GM10847 (cell line): Measurements from ENCODE around the gene PLXNA4.

Experiments used
- POLR2A ChIP-seq: IDR thresholded peaks from 2 replicates; pipeline ENCODE4 v1.6.1; 2011; ENCODE audit not compliant: insufficient read length; ENCODE audit errors: extremely low read depth

PLXNA4 gene

DNA sequence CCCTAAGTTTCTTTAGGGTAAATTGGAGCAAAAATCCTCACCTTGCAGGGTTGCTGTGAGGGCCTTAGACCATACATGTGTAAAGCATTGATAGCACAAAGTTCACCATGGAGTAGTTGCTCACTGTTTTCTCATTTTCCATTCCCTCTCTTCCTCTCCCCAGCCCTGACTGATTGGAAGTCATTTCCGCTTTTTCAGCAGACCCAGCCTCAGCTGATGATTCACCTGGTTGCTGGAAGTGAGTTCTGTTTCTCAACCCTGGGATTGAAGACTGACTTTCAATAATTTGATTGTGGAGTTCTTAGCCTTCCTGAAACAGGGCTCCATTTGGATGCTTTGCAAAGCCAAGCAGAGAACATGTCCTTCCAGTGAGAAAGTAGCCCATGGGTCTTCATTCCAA lies 107.0 kb downstream of the PLXNA4 start:
- TF ChIP-seq POLR2A, result no peak

DNA sequence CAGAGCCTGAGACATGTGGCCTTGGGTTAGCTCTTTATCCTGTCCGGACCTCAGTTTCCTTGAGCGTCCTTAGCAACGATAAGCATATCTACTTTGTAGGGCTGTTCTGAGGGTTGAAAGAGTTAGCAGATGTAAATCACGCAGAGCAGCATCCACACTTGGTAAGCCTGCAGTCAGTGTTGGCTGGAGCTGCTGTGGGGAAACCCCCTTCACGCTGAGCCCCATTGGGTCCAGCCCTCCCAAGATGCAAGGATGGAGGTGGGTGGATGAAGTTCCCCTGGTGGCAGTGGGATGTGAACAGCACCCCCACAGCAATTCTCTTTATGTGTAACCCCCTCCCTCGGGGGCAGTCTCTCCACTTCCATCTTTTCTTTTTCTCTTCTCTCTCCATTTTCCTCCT lies 109.9 kb downstream of the PLXNA4 start:
- no peak for TF ChIP-seq POLR2A

DNA sequence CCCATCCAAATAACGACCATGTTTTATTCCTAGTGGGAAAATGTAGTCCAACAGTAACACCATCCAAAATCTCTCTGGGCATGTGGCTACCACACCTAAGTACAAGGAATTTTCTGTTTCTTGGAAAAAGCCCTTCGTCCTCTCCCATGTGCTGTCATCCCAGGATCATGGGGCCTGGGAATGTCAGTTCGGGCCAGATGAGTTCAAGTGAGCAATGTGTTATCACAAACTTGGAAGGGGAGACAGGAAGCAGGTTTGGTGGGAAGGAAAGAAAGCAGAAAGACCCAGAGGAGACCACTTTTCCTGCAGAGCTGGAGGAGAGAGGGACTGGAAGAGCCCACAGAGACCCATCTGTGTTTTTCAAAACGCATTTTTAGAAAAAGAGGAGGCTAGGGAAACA lies 110.8 kb downstream of the PLXNA4 start:
- TF ChIP-seq POLR2A, result no peak

DNA sequence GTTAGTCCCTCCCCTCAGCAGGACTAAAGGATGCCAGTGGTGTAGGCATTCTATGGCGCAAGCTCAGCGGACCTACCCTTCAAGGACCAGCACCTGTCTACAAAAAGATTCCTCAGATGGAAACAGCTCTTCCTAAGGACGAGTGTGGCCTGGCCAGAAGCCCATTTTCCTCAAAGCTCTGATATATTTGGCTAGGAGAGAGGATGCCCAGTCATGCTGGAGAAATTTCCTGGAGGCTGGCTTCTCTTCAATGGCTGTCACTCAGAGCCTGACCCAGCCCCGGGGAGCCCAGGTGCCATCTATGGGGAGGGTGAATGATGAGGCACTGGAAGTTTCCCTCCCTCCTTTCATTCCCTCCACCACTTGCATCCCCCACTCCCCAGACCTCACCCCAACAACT lies 111.5 kb downstream of the PLXNA4 start:
- TF ChIP-seq POLR2A, result no peak

DNA sequence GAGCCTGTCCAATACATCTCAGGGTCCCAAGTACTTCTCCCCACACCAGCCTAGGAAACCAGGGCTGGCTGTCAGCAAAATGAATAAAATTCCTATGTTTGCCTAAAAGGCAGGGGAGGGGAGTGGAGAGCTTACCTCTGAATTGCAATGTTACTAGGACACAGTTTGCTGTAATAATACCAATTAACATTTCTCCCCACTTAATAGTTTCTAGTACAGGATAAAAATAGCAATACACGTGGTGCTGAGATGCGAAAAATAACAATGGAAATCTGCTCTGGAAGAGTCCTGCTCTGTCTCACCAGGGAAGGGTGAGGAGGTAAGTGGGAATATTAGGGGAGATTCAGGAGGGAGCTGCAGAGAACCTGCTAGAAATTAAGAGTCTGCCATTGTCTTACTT lies 112.3 kb downstream of the PLXNA4 start:
- TF ChIP-seq POLR2A, result no peak

DNA sequence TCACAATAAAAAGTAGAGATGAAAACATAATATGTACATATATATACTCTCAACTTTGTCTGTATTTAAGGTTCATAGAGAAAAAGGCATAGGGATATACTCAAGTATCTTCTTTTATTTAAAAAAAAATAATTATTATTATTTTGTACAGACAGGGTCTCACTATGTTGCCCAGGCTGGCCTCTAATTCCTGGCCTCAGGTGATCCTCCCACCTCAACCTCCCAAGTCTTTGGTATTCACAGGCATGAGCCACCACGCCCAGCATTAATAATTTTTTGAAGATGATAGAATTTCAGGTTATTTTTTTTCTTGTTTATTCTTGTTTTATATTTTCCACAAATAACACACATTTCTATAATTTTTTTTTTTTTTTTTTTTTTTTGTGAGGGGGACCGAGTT lies 113.8 kb downstream of the PLXNA4 start:
- no peak for TF ChIP-seq POLR2A

DNA sequence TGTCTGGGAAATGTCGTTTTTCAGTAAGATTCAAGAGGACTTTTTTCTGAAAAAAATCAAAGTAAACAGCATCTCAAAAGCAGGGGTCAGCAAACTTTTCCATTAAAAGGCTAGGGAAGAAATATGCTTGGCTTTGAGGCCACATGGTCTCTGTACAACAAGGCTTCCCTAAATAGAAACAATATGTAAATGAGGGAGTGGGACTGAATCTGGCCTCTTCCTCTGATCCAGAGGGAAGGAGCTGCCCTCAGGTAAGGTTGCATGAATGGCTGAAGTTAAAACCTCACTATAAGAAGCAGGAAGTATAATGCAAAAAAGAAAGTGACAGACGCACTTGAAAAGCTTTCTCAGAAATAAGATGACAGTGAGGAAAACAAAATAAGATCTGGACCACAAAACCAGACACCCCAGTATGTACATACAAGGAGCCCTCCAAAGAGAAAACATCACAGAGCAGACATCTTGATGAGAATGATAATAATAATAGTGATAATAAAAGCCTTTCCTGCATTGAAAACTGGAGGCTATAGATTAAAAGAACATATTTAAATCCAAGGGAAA lies 115.2 kb downstream of the PLXNA4 start:
- no peak for TF ChIP-seq POLR2A

DNA sequence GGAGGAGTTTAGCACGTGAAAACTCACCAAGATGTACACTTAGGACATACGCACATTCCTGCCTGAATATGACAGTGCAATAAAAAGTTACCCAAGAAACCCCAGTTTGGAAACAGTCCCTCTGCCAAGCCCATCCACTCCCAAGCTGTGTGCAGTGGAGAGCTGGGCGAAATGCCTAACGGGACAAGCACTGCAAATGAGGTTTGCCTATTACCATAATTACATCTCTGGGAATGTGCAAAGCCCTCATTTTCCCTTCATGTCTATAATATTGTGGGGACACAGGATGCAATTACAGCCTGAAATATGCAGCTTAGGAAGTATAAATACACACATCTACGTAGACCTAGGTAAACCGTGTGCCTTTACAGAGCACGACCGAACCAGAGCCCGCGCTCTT lies 117.5 kb downstream of the PLXNA4 start:
- no peak for TF ChIP-seq POLR2A

DNA sequence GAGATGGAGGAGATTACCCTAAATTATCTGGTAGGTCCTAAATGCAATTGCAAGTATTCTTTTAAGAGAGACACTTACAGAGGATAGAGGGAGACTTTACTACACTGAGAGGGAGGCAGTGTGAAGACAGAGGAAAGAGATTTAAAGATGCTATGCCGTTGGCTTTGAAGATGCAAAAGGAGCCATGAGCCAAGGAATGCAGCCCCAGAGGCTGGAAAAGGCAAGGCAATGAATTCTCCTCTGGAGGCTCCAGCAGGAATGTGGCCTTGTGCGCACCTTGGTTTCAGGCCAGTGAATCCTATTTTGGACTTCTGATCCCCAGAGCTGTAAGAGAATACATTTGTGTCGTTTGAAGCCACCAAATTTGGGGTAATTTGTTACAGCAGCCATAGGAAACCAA lies 118.6 kb downstream of the PLXNA4 start:
- no peak for TF ChIP-seq POLR2A

DNA sequence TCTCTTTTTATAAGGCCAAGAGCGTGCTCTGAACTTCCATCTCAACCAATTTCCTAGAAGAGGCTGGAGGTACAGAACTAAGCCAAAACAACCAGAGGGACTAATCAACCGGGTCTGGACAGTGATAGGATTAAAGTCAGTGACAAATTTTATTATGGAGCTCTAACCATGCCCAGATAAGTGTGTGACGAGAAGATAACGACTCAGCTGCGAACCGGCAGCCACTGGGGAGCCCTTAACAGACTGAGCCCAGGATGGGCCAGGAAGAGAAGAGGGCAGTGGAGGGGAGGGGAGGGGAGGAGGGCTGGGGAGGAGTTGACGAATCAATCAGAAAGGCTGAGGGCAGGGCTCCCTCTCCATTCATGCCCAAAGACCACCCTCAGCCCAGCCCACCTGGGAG lies 119.9 kb downstream of the PLXNA4 start:
- TF ChIP-seq POLR2A, result no peak

DNA sequence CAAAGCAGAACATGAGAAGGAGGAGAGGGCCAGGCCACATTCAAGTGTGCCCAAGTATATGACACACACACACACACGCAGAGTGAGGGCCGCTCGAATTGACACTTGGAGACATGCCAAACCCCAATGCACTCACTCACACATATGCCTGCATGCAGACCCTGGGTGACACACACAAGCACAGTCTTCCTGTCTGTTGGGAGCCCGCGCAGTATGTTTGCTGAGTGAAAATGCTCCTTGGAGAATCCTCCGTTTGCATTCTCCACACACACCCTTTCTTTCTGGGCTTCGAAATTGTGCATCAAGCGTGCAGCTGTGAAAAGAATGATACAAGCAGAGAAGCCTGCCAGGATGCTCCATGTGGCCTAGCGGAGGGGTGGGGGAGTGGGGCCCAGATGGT lies 120.9 kb downstream of the PLXNA4 start:
- TF ChIP-seq POLR2A, result no peak

DNA sequence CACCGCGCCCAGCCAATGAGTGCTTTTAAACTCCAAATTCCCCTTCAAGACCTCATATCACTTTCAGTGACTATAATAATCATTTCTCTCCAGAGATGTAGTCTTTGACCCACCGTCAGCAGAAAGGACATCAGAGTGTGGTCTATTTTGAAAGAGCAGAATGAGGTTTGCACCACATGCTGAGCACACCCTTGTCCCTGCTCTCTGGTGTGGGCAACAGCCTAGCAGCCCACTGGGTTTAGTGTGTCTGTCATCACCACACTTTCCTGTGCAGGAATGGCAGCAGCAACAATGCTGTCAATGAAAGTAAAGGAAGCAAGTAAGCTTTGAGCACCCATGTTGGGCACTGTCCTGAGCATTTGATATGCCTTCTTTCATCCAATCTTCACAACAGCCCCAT lies 122.4 kb downstream of the PLXNA4 start:
- TF ChIP-seq POLR2A, result no peak

DNA sequence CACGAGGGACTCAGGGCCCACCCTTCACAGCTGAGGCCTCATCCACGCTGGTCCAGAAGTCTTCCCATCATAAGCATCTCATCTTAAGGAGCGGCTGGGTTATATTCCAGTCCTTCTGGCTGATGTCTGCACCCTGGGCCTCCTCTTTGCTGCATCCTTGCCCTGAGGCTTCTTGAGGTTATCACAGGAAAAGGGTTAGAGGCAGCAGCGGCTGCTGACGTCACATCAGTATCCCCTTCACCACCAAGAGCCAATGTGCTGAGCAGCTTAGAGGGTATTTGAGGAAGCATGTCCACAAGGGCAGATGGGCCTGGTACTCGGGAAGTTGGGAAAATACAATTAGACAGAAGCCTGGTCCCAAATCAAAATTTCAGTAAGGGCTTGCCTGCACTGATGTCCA lies 125.1 kb downstream of the PLXNA4 start:
- TF ChIP-seq POLR2A, result no peak

DNA sequence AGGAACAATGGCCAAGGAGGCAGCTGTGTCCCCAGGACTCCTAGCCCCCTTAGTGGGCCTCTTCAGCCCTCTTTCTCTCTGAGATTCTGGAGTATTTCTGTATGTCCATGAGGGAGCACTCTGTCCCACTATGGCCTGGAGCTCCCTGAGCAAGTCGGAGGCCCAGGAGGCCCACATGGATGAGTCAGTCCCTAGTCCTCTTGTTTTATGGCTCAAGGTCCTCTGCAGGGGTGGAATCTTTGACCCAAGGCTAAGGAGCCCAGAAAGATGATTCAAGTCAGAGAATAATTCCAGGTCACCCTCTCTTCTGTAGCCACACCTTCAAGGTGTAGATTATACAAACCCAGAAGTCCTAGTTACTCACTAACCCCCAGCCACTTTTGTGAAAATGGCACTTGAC lies 125.6 kb downstream of the PLXNA4 start:
- TF ChIP-seq POLR2A, result no peak

DNA sequence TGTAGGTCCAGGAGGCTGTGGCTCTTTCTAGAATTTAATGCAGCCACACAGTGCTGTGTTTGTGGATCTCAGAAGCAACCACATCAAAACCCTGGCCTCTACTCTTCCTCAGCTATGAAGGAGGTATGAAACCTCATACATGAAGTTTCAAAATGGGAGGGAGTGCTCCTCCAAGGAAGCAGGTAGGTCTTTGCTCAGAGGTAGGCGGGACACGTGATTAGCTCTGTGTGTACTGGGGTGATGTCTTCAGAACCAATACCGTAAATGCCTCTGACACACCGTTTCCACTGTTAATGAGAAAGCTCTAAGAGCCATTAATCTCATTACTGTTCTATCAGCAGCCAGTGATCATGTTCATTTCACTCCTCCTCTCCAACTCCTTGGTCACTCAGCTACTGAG lies 126.1 kb downstream of the PLXNA4 start:
- no peak for TF ChIP-seq POLR2A

DNA sequence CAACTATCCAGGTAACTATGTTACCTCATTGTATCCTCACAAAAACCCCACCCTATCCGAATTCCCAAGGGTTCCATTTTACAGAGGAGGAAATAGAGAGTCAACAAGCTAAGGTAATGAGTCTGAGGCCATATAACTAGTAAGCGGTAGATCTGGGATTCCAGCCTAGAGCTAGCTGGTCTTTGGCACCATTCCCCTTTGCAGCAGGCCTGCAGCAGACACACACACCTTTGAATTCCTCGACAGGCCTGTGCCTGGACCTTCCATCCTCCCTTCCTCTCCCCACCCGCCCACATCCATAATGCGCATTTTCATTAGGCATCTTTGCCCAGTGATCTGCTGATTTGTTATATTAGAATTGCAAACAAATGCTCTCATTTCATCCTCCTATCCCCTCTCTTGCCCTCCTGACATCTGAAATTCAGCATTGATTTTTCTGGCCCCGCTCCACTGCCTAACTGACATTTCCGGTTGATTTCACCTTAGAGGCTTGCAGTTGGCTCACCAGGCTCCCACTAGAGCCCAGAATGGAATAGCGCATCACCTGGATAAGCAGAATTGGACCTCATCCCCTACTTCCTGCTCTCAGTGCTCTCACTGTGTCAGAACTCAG lies 129.5 kb downstream of the PLXNA4 start:
- no peak for TF ChIP-seq POLR2A

DNA sequence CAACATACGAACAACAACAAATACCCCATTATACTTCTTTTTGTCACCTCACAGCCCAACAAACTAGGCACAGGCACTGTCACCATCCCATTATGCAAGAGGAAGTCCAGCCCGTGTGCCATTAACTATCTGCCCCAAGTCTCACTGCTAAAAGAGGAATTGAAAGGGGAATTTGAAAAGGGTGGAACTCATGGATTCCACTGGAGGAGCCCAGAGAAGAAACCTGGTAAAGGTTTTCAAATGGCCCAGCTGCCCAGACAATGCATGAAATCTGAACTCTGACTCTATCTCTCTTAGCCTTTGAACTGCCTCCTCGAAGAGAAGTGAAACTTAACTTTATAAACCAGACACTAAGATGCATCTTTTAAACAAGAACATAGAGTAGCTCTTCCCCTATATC lies 130.0 kb downstream of the PLXNA4 start:
- TF ChIP-seq POLR2A, result no peak
